ENCODE measurements around the gene AFAP1.

- TF ChIP-seq YY1 (IDR thresholded peaks at IDR 0.05; ENCODE audit: low read depth) (no peak), USF1 (IDR thresholded peaks at IDR 0.05) (no peak), TEAD4 (IDR thresholded peaks at IDR 0.05) (no peak), RAD21 (IDR thresholded peaks at IDR 0.05; ENCODE audit: low read depth) (no peak), EP300 (IDR thresholded peaks at IDR 0.05; ENCODE audit: borderline replicate concordance) (no peak), CEBPB (IDR thresholded peaks at IDR 0.05) (no peak)
- TF ChIP-seq, protein P1, sequence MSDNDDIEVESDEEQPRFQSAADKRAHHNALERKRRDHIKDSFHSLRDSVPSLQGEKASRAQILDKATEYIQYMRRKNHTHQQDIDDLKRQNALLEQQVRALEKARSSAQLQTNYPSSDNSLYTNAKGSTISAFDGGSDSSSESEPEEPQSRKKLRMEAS (IDR thresholded peaks at IDR 0.05), result no peak
Measured at GRCh38 chr4:7824218-7824617, 115.4 kb downstream of the AFAP1 start.
